ENCODE data around the gene RTN4. TPM values are rescaled to one million over a fixed set of nuclear protein-coding genes. Genes with fewer than 3 reads are reported as not detected.

Gene RTN4
- total and polyA plus RNA-seq, 2 experiments from 2014 or later, result 218 to 221 TPM

DNA sequence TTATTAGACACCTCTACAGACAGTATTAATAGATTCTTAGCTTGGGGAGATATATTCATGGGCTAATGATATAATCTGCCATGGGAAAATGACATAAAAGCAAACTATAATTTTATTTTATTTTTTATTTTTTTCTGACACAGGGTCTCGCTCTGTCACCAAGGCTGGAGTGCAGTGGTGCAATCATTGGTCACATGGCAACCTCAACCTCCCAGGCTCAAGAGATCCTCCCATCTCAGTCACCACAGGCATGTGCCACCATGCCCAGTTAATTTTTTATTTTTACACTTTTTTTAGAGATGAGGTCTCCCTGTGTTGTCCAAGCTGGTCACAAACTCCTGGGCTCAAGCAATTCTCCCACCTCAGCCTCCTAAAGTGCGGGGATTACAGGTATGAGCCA lies 39.3 kb downstream of the RTN4 start (continued):
- TF ChIP-seq, protein P1, sequence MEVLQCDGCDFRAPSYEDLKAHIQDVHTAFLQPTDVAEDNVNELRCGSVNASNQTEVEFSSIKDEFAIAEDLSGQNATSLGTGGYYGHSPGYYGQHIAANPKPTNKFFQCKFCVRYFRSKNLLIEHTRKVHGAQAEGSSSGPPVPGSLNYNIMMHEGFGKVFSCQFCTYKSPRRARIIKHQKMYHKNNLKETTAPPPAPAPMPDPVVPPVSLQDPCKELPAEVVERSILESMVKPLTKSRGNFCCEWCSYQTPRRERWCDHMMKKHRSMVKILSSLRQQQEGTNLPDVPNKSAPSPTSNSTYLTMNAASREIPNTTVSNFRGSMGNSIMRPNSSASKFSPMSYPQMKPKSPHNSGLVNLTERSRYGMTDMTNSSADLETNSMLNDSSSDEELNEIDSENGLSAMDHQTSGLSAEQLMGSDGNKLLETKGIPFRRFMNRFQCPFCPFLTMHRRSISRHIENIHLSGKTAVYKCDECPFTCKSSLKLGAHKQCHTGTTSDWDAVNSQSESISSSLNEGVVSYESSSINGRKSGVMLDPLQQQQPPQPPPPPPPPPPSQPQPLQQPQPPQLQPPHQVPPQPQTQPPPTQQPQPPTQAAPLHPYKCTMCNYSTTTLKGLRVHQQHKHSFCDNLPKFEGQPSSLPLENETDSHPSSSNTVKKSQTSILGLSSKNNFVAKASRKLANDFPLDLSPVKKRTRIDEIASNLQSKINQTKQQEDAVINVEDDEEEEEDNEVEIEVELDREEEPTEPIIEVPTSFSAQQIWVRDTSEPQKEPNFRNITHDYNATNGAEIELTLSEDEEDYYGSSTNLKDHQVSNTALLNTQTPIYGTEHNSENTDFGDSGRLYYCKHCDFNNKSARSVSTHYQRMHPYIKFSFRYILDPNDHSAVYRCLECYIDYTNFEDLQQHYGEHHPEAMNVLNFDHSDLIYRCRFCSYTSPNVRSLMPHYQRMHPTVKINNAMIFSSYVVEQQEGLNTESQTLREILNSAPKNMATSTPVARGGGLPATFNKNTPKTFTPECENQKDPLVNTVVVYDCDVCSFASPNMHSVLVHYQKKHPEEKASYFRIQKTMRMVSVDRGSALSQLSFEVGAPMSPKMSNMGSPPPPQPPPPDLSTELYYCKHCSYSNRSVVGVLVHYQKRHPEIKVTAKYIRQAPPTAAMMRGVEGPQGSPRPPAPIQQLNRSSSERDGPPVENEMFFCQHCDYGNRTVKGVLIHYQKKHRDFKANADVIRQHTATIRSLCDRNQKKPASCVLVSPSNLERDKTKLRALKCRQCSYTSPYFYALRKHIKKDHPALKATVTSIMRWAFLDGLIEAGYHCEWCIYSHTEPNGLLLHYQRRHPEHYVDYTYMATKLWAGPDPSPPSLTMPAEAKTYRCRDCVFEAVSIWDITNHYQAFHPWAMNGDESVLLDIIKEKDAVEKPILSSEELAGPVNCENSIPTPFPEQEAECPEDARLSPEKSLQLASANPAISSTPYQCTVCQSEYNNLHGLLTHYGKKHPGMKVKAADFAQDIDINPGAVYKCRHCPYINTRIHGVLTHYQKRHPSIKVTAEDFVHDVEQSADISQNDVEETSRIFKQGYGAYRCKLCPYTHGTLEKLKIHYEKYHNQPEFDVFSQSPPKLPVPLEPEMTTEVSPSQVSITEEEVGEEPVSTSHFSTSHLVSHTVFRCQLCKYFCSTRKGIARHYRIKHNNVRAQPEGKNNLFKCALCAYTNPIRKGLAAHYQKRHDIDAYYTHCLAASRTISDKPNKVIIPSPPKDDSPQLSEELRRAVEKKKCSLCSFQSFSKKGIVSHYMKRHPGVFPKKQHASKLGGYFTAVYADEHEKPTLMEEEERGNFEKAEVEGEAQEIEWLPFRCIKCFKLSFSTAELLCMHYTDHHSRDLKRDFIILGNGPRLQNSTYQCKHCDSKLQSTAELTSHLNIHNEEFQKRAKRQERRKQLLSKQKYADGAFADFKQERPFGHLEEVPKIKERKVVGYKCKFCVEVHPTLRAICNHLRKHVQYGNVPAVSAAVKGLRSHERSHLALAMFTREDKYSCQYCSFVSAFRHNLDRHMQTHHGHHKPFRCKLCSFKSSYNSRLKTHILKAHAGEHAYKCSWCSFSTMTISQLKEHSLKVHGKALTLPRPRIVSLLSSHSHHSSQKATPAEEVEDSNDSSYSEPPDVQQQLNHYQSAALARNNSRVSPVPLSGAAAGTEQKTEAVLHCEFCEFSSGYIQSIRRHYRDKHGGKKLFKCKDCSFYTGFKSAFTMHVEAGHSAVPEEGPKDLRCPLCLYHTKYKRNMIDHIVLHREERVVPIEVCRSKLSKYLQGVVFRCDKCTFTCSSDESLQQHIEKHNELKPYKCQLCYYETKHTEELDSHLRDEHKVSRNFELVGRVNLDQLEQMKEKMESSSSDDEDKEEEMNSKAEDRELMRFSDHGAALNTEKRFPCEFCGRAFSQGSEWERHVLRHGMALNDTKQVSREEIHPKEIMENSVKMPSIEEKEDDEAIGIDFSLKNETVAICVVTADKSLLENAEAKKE (CRISPR knock-in tag; IDR thresholded peaks at IDR 0.05), result no peak
- TF ChIP-seq NANOG (IDR thresholded peaks at IDR 0.05; ENCODE audit: borderline replicate concordance), result no peak
- no peak for TF ChIP-seq JUNB (IDR thresholded peaks at IDR 0.05; ENCODE audit: unreplicated experiment)
- no peak for TF ChIP-seq EZH2phosphoT487 (IDR thresholded peaks at IDR 0.05; ENCODE audit: unreplicated experiment)
- TF ChIP-seq, protein P2, sequence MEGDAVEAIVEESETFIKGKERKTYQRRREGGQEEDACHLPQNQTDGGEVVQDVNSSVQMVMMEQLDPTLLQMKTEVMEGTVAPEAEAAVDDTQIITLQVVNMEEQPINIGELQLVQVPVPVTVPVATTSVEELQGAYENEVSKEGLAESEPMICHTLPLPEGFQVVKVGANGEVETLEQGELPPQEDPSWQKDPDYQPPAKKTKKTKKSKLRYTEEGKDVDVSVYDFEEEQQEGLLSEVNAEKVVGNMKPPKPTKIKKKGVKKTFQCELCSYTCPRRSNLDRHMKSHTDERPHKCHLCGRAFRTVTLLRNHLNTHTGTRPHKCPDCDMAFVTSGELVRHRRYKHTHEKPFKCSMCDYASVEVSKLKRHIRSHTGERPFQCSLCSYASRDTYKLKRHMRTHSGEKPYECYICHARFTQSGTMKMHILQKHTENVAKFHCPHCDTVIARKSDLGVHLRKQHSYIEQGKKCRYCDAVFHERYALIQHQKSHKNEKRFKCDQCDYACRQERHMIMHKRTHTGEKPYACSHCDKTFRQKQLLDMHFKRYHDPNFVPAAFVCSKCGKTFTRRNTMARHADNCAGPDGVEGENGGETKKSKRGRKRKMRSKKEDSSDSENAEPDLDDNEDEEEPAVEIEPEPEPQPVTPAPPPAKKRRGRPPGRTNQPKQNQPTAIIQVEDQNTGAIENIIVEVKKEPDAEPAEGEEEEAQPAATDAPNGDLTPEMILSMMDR (conservative IDR thresholded peaks at IDR 0.05; ENCODE audit: low read depth in 2 of 2), result no peak
- no peak for TF ChIP-seq POLR2AphosphoS5 (IDR thresholded peaks at IDR 0.05; ENCODE audit: low read depth)
- TF ChIP-seq ZNF114 (CRISPR knock-in tag; IDR thresholded peaks at IDR 0.05), result no peak
- no peak for TF ChIP-seq ZNF331 (CRISPR knock-in tag; IDR thresholded peaks at IDR 0.05; ENCODE audit: low read depth)
- TF ChIP-seq, protein P3, sequence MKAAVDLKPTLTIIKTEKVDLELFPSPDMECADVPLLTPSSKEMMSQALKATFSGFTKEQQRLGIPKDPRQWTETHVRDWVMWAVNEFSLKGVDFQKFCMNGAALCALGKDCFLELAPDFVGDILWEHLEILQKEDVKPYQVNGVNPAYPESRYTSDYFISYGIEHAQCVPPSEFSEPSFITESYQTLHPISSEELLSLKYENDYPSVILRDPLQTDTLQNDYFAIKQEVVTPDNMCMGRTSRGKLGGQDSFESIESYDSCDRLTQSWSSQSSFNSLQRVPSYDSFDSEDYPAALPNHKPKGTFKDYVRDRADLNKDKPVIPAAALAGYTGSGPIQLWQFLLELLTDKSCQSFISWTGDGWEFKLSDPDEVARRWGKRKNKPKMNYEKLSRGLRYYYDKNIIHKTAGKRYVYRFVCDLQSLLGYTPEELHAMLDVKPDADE (IDR thresholded peaks at IDR 0.05), result no peak
- no peak for TF ChIP-seq CREB1 (CRISPR knock-in tag; IDR thresholded peaks at IDR 0.05; ENCODE audit: low read depth)
- no peak for TF ChIP-seq STAT1 (IDR thresholded peaks at IDR 0.05; ENCODE audit: unreplicated experiment)
- TF ChIP-seq EZH2 (IDR thresholded peaks at IDR 0.05; ENCODE audit: low read depth, unreplicated experiment), result no peak

Measured in GM23338 (cell line).